Measurements from ENCODE around the gene CD226.

CD226 gene

DNA sequence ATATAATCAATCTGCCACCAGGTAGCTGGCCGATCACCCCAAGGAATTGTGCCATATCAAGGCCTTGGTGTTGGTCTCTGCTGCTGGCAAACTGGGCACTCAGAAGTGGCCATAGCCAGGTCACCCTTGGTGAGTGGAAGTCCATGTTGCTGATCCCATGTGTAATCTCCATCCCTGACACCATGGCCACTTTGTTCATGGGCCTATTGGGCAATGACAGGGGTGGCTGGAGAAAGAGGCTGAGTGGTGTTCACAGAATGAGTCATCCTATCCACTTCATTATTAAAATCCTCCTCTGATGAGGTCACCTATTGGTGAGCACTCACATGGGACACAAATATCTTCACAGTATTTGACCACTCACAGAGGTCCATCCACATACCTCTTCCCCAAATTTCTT lies 26.7 kb upstream of the CD226 start:
- H3K4me3 ChIP-seq (ENCODE audit: low read length), result no peak overlapping the region
- TF ChIP-seq, protein P1, sequence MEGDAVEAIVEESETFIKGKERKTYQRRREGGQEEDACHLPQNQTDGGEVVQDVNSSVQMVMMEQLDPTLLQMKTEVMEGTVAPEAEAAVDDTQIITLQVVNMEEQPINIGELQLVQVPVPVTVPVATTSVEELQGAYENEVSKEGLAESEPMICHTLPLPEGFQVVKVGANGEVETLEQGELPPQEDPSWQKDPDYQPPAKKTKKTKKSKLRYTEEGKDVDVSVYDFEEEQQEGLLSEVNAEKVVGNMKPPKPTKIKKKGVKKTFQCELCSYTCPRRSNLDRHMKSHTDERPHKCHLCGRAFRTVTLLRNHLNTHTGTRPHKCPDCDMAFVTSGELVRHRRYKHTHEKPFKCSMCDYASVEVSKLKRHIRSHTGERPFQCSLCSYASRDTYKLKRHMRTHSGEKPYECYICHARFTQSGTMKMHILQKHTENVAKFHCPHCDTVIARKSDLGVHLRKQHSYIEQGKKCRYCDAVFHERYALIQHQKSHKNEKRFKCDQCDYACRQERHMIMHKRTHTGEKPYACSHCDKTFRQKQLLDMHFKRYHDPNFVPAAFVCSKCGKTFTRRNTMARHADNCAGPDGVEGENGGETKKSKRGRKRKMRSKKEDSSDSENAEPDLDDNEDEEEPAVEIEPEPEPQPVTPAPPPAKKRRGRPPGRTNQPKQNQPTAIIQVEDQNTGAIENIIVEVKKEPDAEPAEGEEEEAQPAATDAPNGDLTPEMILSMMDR (IDR thresholded peaks at IDR 0.05; ENCODE audit: low read depth, low read length, poor library complexity, severe bottlenecking), result no peak
- TF ChIP-seq EZH2phosphoT487 (IDR thresholded peaks at IDR 0.05; ENCODE audit: borderline replicate concordance, low read length), result no peak
- no peak overlapping the region for H3K4me2 ChIP-seq (ENCODE audit: low read length)
- no peaks in the 10 kb centered on the region for H3K4me1 ChIP-seq (ENCODE audit: control insufficient read depth, low read length)
- no peaks in the 10 kb centered on the region for H3K9me2 ChIP-seq (replicated peaks; ENCODE audit: control insufficient read depth, low read length)
- no peaks in the 10 kb centered on the region for H3K27me3 ChIP-seq (ENCODE audit: control insufficient read depth, low read length)
- no peaks in the 10 kb centered on the region; the same call in 1 of the 2 replicates for H3K9me3 ChIP-seq (ENCODE audit: control insufficient read depth, insufficient read depth, low read length)
- H4K20me1 ChIP-seq (ENCODE audit: control insufficient read depth, insufficient read depth, low read depth, low read length), result no peaks in the 10 kb centered on the region
- no peaks in the 10 kb centered on the region for H3F3A ChIP-seq (ENCODE audit: control insufficient read depth, insufficient read depth)
- H3K79me2 ChIP-seq (ENCODE audit: control insufficient read depth, low read length), result no peaks in the 10 kb centered on the region
- no peaks in the 10 kb centered on the region for H3K36me3 ChIP-seq (ENCODE audit: control insufficient read depth, low read length)
- no peak overlapping the region for H3K27ac ChIP-seq (ENCODE audit: low read depth, low read length)

DNA sequence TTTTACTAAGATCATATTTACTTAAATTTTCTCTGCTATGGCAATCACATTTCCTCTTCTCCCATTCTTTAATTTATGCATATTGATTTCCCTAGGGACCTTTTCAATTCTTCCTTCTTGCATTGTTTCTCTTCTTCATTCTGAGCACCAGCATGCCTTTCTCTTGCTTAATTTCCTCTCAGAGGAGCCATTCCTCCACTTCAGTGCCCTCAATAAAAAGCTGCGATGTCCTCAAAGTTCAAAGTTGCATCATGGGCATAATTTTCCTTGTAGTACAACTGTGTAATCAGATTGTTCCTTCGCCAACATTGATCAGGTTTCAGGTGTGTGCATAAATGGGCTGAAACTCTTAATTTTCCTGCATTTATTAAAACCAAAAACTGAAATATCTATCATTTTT lies 21.8 kb upstream of the CD226 start:
- Histone ChIP-seq H3K9me2 (replicated peaks; ENCODE audit: control insufficient read depth, low read length) (no peaks in the 10 kb centered on the region), H3K4me2 (ENCODE audit: low read length) (no peak overlapping the region), H3K4me1 (ENCODE audit: control insufficient read depth, low read length) (no peaks in the 10 kb centered on the region), H3K36me3 (ENCODE audit: control insufficient read depth, low read length) (no peaks in the 10 kb centered on the region), H4K20me1 (ENCODE audit: control insufficient read depth, insufficient read depth, low read depth, low read length) (no peaks in the 10 kb centered on the region), H3F3A (ENCODE audit: control insufficient read depth, insufficient read depth) (no peaks in the 10 kb centered on the region), H3K79me2 (ENCODE audit: control insufficient read depth, low read length) (no peaks in the 10 kb centered on the region), H3K27me3 (ENCODE audit: control insufficient read depth, low read length) (no peaks in the 10 kb centered on the region), H3K4me3 (ENCODE audit: low read length) (no peak overlapping the region), H3K27ac (ENCODE audit: low read depth, low read length) (no peak overlapping the region), H3K9me3 (ENCODE audit: control insufficient read depth, insufficient read depth, low read length) (no peaks in the 10 kb centered on the region)
- no peak for TF ChIP-seq EZH2phosphoT487 (IDR thresholded peaks at IDR 0.05; ENCODE audit: borderline replicate concordance, low read length)
- TF ChIP-seq, protein P1 (IDR thresholded peaks at IDR 0.05; ENCODE audit: low read depth, low read length, poor library complexity, severe bottlenecking), result no peak

DNA sequence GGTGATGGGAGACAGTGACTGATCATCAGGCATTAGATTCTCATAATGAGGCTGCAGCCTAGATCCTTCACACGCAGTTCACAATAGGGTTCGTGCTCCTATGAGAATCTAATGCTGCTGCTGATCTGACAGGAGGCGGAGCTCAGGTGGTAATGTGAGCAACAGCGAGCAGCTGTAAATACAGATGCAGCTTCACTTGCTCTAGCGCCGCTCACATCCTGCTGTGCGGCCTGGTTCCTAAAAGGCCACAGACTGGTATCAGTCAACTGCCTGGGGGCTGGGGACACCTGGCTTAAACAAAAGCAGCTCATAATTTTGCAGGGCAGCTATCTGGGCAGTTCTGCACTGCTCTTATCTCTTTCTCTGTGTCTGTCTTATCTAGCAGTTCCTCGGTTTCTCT lies 20.4 kb upstream of the CD226 start:
- no peaks in the 10 kb centered on the region for H3K9me2 ChIP-seq (replicated peaks; ENCODE audit: control insufficient read depth, low read length)
- TF ChIP-seq, protein P1 (IDR thresholded peaks at IDR 0.05; ENCODE audit: low read depth, low read length, poor library complexity, severe bottlenecking), result no peak
- no peak for TF ChIP-seq EZH2phosphoT487 (IDR thresholded peaks at IDR 0.05; ENCODE audit: borderline replicate concordance, low read length)
- no peak overlapping the region for H3K27ac ChIP-seq (ENCODE audit: low read depth, low read length)
- H3F3A ChIP-seq (ENCODE audit: control insufficient read depth, insufficient read depth), result no peaks in the 10 kb centered on the region
- no peaks in the 10 kb centered on the region for H3K9me3 ChIP-seq (ENCODE audit: control insufficient read depth, insufficient read depth, low read length)
- H3K4me2 ChIP-seq (ENCODE audit: low read length), result no peak overlapping the region
- H3K4me1 ChIP-seq (ENCODE audit: control insufficient read depth, low read length), result no peaks in the 10 kb centered on the region
- no peaks in the 10 kb centered on the region for H4K20me1 ChIP-seq (ENCODE audit: control insufficient read depth, insufficient read depth, low read depth, low read length)
- no peaks in the 10 kb centered on the region for H3K36me3 ChIP-seq (ENCODE audit: control insufficient read depth, low read length)
- H3K4me3 ChIP-seq (ENCODE audit: low read length), result no peak overlapping the region
- H3K27me3 ChIP-seq (ENCODE audit: control insufficient read depth, low read length), result no peaks in the 10 kb centered on the region
- no peaks in the 10 kb centered on the region for H3K79me2 ChIP-seq (ENCODE audit: control insufficient read depth, low read length)

DNA sequence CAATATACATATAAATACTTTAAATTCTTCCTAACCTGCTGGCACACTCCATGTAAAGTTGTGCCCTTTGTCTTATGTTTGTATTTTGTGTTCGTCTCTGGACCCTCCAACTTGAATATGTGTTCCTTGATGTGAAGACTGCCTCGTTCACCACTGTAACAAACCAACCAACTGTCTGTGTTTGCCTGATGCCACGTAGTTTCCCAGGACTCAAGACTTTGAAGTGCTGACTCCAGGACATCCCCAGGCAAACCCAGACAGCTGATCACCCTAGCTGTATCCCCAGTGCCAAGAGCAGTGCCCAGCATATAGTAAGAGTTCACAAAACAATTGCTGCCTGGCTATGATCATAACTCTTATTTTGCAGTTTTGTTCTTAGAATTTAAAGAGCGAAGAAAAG lies 15.5 kb upstream of the CD226 start:
- Histone ChIP-seq H3K79me2 (ENCODE audit: control insufficient read depth, low read length) (no peaks in the 10 kb centered on the region), H3K27me3 (ENCODE audit: control insufficient read depth, low read length) (no peaks in the 10 kb centered on the region), H4K20me1 (ENCODE audit: control insufficient read depth, insufficient read depth, low read depth, low read length) (no peaks in the 10 kb centered on the region), H3K36me3 (ENCODE audit: control insufficient read depth, low read length) (no peaks in the 10 kb centered on the region), H3K9me3 (ENCODE audit: control insufficient read depth, insufficient read depth, low read length) (no peaks in the 10 kb centered on the region; the same call in 1 of the 2 replicates), H3F3A (ENCODE audit: control insufficient read depth, insufficient read depth) (no peaks in the 10 kb centered on the region), H3K4me3 (ENCODE audit: low read length) (no peak overlapping the region), H3K9me2 (replicated peaks; ENCODE audit: control insufficient read depth, low read length) (no peaks in the 10 kb centered on the region), H3K4me1 (ENCODE audit: control insufficient read depth, low read length) (peaks cover 8% of the 10 kb centered on the region), H3K27ac (ENCODE audit: low read depth, low read length) (no peak overlapping the region), H3K4me2 (ENCODE audit: low read length) (no peak overlapping the region)
- TF ChIP-seq, protein P1 (IDR thresholded peaks at IDR 0.05; ENCODE audit: low read depth, low read length, poor library complexity, severe bottlenecking), result no peak
- TF ChIP-seq EZH2phosphoT487 (IDR thresholded peaks at IDR 0.05; ENCODE audit: borderline replicate concordance, low read length), result no peak
